ENCODE results near the gene VTI1A.

GRCh38 chr10:112447620-112447928 lies 559 bp downstream of the VTI1A start:
- TF ChIP-seq CEBPB (IDR thresholded peaks at IDR 0.05; ENCODE audit: borderline replicate concordance, low read depth, low read length) (no peak), RBM39 (IDR thresholded peaks at IDR 0.05; ENCODE audit: low read depth, low read length, poor library complexity, severe bottlenecking) (no peak)
- TF ChIP-seq, protein P1, sequence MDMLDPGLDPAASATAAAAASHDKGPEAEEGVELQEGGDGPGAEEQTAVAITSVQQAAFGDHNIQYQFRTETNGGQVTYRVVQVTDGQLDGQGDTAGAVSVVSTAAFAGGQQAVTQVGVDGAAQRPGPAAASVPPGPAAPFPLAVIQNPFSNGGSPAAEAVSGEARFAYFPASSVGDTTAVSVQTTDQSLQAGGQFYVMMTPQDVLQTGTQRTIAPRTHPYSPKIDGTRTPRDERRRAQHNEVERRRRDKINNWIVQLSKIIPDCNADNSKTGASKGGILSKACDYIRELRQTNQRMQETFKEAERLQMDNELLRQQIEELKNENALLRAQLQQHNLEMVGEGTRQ (IDR thresholded peaks at IDR 0.05; ENCODE audit: low read depth, low read length): no peak
- TF ChIP-seq, protein P1 (CRISPR knock-in tag; IDR thresholded peaks at IDR 0.05; ENCODE audit: borderline replicate concordance): no peak

Measured in HepG2 (cell line).